Ecto neural progenitor cell (in vitro differentiated cells): ENCODE data around the gene FGFBP1.

ENCODE experiments used
- DNase-seq: peaks from one replicate; pipeline ENCODE4 v3.0.0-alpha.2; 2018; ENCODE audit warnings: low spot score

The FGFBP1 gene

DNA sequence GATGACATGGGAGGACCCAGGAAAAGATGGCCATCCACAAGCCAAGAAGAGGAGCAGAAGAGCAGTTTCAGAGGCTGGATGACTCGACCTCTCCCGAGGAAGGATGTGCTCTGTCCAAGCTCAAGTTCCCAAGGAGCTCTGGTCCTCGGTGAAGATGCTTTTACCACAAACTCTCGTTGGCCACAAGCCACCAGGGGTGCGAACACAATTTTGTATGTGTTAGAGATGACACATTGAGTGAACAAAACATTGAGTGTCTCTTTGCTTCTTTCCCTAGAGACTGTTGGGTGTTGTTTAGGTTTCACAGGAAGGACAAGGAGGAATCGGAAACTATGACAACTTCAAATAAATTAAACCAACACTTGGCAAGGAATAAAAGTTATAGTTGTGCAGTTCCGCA, 26.3 kb downstream of the FGFBP1 start:
- no peak for DNase-seq

DNA sequence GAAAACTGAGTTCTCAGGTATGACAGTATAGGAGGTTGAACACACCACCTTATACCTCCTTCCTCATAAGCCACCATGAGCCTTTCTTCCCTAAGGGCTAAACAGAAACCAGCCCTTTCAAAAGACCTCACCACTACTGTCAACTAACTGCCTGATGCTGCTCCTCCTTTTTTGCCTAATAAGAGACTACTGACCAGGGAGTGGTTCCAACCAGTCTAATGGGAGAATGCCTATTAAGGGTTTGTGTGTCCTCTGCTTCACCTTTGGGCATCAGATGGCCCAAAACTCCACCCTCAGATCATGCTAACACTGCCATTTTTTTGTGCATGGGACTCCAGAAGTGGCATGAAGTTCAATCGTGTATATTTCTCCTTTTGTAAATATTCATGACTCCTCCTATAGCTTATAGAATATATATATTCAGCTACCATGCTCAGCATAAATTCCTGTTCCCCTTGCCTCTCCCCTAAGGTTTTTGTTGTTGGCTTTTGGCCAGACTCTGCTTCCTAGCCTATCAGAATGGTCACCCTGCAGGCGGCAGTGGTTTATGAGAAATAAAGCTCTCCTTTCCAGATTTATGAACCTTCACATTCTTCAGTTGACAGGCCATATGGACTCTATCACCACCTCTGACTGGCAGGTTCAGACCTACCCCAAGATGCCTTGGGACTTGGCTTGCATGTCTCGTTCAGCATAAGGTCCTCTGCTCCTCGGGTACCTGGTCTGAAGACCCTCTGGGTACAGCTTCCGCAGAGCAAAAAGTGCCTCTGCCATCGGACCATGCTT, 28.2 kb downstream of the FGFBP1 start:
- DNase-seq = no peak

DNA sequence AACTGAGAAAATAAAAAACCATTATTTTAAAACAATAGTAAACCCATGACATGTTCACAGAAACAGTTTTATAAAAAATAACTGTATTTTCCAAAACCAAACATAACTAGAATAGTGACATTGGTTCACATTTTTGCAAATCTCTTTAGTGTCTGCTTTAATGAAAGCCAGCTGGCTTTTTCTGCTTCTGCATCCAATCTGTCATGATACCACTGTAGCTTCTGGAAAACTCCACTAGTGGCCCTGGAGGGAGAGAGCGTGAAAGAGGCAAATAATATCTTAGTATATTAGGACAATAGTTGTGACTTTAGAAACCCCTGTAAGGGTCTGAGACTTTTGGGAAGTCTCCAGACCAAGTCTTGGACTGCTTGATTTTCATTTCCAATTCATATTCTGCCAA, 31.1 kb downstream of the FGFBP1 start:
- no peak for DNase-seq

DNA sequence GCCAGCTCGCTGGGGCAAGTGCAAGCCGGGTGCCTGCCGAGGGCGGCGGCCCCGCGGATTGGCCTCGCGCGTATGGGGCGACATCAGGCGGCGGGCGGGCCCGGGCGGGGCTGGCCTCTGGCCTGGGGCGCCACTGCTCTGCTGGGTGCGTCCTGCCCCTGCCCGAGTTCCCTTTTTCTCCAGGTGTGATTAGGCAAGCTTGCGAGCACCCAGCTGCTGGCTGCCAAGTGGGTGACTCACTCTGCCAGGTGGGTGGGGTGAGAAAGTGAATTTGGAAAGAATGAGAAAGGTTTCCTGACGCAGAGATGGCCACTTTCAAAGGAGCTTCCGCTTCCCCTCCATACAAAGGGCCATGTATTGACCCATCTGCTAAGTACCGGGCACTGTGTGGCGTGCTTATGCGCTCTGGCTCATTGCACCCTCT, 32.5 kb downstream of the FGFBP1 start:
- no peak for DNase-seq

DNA sequence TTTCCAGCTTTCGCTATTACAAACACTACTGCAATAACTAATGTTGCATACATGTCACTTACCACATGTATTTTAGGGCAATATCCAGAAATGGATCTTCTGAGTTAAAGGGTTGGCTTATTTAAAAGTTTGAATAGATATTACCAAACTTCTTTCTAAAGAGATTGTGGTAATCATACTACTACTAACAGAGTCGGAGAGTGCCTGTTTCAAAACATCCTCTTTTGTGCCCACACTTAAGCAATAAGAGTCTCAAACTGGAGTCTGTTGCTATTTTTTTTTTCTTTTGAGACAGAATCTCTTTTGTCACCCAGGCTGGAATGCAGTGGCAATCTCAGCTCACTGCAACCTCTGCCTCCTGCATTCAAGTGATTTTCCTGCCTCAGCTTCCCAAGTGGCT, 35.8 kb downstream of the FGFBP1 start:
- no peak for DNase-seq

DNA sequence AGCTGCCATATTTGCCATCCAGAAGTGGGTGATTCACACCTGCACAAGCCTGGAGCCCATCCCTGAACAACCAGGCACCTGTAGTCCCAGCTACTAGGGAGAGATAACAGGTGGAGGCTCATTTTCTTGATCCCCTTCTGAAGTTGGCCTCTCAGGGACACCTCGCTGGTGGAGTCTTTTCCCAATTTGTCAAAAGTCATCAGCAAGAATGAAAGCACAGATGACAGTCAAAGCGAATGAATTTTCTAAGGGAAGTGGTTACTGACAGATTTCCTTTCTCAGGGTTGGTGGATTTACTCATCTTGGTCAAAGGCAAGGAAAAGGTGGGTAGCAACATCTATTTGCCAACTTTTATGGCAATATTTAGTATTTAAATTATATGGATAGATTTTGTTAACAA, 36.5 kb downstream of the FGFBP1 start:
- DNase-seq = no peak

DNA sequence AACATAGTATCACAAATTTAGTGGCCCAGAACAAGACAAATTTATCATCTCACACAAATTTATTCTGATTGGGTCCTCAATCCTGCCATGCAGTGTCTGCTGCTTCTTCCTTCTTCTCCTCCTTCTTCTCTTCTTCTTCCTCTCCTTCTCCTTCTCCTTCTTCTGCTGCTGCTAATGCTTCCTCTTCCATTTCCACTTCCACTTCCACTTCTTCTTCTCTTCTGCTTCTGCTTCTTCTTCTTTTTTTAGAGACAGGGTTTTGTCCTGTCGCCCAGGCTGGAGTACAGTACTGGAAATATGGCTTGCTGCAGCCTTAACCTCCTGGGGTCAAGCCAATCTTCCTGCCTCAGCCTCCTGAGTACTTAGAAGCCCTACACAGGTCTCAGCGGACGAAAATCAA, 37.5 kb downstream of the FGFBP1 start:
- DNase-seq = no peak

DNA sequence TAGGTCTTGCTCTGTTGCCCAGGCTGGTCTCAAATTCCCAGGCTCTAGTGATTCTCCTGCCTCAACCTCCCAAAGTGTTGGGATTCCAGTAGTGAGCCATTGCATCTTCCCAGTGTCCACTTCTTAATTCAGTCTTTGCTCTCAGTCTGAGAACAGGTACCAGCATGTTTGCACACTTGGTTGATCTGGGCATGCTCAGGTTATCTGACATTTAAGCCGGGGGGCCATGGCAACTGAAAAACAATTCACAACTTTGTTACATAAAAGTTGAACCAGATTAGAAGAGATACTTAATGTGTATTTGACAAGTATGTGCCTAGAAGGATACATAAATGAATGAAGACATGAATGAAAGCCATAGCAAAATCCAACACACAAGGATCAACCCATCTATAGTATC, 39.0 kb downstream of the FGFBP1 start:
- DNase-seq = no peak

DNA sequence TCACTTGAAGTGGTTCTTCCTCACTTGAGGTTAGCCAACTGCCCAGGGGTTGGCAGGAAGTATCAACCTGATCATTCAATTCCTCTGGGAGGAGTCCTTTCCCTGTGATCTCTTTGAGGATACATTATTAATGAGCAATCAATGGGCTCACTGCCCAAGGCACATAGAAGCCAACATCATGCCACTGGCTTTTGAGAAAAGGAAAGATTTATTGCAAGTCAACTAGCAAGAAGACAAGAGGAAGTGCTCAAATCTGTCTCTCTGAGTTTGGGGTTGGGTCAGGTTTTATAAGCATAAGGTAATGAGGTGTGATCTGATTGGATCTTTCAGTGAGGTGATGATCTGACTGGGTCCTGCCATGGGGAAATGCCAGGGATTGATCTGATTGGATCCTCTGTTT, 39.6 kb downstream of the FGFBP1 start:
- DNase-seq = no peak

DNA sequence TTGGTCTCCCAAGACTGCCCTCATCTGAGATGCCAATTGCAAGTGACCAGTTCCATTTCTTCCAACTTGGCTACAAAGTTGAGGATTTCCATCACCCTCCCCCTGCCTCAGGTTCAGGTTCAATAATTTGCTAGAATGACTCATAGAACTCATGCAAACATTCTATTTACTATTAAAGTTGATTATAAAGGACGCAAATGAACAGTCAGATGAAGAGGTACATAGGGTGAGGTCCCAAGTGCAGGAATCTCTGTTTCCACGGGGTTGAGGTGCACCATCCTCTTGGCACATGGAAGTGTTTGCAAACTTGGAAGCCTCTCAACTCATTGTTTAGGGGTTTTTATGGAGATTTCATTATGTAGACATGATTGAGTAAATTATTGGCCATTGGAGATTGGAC, 41.0 kb downstream of the FGFBP1 start:
- no peak for DNase-seq

DNA sequence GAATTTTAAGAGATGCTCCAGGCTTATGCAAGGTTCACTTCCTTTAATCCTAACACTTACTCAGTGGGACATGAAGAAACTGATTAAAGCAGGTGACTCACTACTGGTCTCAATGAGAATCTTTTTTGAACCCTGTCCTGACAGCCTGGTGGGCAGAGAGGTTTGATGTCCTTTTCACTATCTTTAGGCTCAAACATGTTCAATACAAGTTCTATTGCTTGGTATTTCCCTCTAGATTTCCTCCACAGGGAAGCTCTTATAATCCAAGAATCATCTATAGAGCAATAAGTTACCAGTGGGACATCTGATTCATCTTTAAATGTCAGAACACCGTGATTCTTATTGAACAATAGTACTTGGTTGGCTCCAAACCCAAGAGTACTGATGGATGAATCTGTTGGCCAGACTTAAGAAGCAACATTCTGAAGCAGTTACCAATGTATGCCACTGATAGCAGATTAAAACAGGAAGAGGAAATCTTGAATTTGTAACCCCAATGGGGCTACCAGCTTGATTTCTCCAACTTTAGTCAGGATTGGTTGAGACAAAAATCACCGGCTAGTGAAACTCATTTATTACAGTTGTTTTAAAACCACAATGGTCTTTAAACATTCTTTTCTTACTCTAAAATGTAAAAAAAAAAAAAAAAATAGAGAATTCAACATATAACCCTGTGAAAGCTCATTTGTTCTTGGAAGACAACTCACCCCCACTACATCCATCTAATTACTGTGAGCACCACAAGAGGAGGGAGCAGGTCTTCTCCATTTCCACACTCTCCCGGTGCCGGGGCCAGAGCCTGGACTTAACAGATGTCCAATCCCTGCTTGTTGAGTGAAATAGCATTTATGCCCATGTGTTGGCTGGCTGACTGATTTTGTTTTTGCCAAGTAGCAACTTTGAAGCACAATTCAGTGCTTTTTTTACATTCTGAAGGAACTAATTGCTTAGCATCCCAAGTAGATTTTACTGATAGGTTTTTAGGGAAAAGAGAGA, 43.3 kb downstream of the FGFBP1 start:
- DNase-seq = no peak

DNA sequence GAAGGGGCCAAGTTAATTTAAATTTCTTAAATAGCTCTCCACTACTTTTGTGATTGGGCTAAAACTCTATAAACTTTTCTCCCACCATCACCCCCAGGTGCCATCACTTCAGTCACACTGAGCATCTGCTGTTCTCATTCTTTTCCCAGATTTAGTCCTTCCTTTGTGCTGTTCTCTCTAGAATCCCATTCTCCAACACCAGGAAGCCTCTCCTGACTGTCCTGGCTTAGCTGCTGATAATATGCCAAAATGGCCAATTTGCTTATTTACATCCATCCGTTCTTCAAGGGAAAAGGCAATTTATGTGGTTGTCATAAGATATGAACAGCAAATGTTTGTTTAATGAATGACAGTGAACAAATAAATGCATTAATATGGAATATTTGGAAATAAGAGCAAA, 44.1 kb downstream of the FGFBP1 start:
- no peak for DNase-seq

DNA sequence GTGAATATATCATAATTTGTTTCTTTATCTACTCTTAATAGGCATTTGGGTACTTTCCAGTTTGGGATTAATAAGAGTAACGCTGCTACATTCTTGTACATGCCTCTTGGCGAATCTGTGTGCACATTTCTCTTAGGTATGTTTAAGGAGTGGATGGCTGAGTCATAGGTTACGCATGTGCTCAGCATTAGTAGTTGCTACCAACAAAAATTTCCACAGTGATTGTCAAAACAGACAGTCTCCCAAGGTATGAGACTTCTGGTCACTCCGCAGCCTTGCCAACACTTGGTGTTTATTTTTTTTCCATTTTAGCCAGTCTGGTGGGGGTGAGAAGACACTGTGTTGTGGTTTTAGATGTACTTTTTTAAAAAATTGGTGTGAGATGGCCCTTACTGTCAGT, 44.6 kb downstream of the FGFBP1 start:
- no peak for DNase-seq

DNA sequence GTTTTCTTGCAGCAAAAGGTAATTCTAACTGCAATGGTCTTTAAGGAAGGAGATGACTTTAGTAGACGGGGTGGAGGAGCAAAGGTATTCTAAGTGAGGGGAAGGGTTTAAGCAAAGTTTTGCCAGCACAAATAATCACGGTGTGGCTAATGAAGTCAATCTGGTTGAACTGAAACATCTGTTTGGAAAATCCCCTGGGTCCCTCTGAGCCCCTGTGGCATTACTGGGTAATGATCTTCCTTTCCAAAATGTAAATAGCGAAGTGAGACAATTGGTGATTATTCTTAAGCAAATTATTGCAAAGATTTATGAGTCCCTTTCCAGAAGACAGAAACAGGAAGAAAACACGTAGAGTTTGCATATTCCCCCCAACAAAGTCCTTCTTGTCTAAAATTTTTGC, 47.2 kb downstream of the FGFBP1 start:
- no peak for DNase-seq

DNA sequence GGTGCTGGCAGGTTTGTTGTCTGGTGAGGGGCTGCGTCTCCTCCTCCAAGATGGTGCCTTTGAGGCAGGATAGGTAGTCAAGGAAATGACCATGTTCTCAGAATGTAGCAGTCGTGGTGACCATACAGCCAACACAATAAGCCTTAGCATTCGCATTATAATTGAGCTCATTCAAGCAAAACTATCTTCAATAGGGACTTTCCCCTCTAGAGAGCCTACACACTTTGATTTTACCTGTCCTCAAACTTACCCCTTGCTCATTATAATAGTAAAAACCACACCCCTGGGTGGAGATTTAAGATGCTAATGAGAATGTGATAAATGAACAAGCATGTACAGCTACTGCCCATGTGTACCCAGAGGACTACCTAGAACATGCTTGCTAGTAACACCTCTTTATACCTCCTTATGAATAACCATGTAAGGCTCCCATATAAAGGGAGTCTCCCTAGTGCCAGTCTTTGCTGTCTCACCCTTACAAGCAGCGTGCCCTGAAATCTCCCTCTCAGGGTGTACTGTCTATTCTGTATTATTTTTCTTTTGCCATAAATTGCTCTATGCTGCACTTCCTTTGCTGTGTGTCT, 48.2 kb downstream of the FGFBP1 start:
- DNase-seq = no peak

DNA sequence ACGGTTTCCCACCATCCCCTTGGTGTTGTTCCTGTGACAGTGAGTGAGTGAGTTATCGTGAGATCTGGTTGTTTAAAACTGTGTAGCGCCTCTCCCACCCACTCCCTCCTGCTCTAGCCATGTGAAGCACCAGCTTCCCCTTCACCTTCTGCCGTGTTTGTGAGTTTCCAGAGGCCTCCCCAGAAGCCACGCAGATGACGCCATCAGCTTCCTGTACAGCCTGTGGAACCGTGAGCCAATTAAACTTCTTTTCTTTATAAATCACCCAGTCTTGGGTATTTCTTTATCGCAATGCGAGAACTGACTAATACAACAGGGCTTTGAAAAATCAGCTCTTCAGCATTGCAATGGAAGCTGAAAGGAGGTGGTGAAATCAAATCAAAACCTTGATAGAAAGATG, 50.0 kb downstream of the FGFBP1 start:
- DNase-seq = no peak
